ENCODE data around the gene TADA2A.

The TADA2A gene

DNA sequence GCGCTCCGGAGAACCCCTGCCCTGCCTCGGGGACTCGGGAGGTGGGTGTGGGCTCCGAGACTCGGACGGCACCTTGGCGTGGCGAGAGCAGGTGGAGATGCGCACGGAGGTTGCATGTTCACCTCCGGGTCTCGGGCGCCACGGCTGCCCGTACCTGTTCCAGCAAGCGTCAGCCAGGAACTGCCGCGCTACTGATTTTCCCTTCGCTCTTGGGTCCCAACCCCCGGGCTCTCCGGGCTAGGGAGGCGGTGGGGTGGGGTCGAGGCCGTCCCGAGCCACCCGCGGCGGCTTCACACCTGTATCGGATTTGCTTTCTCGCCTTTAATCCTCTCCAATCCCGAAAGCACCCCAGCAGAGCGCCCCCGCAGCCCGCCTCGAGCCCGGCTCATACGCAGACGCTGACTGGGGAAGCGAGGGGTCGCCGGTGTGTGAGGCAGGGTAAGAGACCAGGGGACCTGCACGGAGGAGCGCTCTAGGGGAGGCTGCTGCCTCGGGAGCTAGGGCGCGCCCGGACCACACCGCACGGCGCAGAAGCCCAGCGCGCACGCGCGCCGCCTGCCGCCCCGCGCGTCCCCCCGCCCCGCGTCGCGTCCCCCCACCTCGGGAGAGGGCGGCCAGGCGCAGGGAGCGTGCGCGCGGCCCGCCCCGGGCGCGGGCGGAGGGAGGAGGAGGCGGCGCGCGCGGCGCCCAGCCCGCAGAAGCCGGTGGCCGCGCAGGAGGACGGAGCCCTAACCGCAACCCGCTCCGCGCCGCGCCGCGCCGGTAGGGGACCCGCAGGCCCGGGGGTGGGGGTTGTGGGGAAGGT lies 82.7 kb downstream of the TADA2A start, which contains the start of gene DUSP14:
TSS of gene DUSP14 (plus strand) at position 695 of the 805 bp plus-strand sequence. CDS start 22,382 bp downstream, outside the sequence.
- DNase-seq, result peak; percentile 83

DNA sequence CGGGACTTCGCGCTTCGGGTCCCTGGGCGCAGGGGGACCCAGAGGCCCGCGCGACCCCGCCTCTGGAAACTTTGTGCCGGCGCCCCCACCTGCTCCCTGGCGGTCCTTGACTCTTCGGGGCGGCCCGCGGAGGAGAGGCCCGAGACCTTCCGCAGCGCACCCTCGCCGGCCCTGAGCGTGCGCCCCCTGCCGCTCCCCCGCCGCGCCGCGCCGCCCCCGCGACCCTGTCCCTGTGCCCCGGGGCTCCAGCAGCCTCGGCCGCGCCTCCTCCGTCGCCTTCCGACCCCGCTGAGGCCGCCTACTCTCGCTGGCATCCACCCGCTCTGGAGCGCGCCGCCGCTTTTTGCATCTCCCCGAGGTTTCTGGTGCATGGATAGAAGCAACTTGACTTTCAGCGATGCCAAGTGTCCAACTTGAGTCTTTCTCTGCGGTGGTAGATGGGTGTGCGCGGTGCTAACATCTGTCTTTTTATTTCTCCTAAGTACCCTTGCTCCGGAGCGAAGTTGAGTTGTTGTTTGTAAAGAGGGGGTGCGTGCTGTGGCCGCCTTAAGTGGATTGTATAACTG lies 83.4 kb downstream of the TADA2A start:
- H3K9me3 ChIP-seq (ENCODE audit: severe bottlenecking), result no peaks in the 10 kb centered on the region
- DNase-seq, result peak; percentile 72
- TF ChIP-seq, protein P1, sequence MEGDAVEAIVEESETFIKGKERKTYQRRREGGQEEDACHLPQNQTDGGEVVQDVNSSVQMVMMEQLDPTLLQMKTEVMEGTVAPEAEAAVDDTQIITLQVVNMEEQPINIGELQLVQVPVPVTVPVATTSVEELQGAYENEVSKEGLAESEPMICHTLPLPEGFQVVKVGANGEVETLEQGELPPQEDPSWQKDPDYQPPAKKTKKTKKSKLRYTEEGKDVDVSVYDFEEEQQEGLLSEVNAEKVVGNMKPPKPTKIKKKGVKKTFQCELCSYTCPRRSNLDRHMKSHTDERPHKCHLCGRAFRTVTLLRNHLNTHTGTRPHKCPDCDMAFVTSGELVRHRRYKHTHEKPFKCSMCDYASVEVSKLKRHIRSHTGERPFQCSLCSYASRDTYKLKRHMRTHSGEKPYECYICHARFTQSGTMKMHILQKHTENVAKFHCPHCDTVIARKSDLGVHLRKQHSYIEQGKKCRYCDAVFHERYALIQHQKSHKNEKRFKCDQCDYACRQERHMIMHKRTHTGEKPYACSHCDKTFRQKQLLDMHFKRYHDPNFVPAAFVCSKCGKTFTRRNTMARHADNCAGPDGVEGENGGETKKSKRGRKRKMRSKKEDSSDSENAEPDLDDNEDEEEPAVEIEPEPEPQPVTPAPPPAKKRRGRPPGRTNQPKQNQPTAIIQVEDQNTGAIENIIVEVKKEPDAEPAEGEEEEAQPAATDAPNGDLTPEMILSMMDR (IDR thresholded peaks at IDR 0.05; ENCODE audit: low read depth, low read length), result peak; percentile 20; the same call in 1 of the 2 replicates
- H3K27ac ChIP-seq, result peak overlapping the region; percentile 46
- no peaks in the 10 kb centered on the region for H3K27me3 ChIP-seq (ENCODE audit: insufficient read depth, low read depth, severe bottlenecking)
- peaks cover 4% of the 10 kb centered on the region for H3K36me3 ChIP-seq
- H3K4me3 ChIP-seq (ENCODE audit: low read depth, low read length), result peak overlapping the region; percentile 67

More for the DNA sequence above, 82.7 kb downstream of the TADA2A start, which contains the start of gene DUSP14:
- TF ChIP-seq, protein P1 (IDR thresholded peaks at IDR 0.05; ENCODE audit: low read depth, low read length), result no peak
- H3K36me3 ChIP-seq, result peaks cover 4% of the 10 kb centered on the region
- H3K9me3 ChIP-seq (ENCODE audit: severe bottlenecking), result no peaks in the 10 kb centered on the region
- H3K27me3 ChIP-seq (ENCODE audit: insufficient read depth, low read depth, severe bottlenecking), result no peaks in the 10 kb centered on the region
- H3K4me3 ChIP-seq (ENCODE audit: low read depth, low read length), result peak within 1 kb of the TSS; percentile 80
- peak within 1 kb of the TSS; percentile 72 for H3K27ac ChIP-seq

GRCh38 chr17:37490638-37491614 lies 84.2 kb downstream of the TADA2A start:
- peaks cover 4% of the 10 kb centered on the region for H3K36me3 ChIP-seq
- H3K4me3 ChIP-seq (ENCODE audit: low read depth, low read length), result peak overlapping the region; percentile 67
- no peaks in the 10 kb centered on the region for H3K27me3 ChIP-seq (ENCODE audit: insufficient read depth, low read depth, severe bottlenecking)
- no peaks in the 10 kb centered on the region for H3K9me3 ChIP-seq (ENCODE audit: severe bottlenecking)
- no peak overlapping the region; the same call in 1 of the 2 replicates for H3K27ac ChIP-seq
- no peak for DNase-seq
- TF ChIP-seq, protein P1 (IDR thresholded peaks at IDR 0.05; ENCODE audit: low read depth, low read length), result no peak

DNA sequence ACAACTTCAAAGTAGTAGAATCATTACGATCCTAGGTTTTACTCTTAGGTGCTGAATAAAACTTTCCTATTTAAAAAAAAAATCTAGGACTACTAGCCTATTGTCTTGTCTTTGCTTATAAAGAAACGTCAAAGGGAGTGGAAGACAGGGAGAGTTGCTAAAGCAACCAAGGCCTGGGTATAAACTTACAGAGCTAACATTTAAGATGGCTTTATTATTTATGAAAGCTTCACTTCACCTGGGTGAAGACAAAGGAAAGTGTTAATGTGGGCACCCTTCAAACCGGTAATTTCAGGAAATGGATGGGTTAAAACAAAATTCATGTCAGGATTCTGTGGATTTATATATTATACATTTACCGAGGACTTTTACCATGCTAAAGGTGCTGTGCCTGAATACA lies 85.5 kb downstream of the TADA2A start:
- H3K27ac ChIP-seq, result no peak overlapping the region
- no peak for DNase-seq

More for the DNA sequence above, 85.5 kb downstream of the TADA2A start:
- Histone ChIP-seq H3K36me3 (peaks cover 4% of the 10 kb centered on the region), H3K4me3 (ENCODE audit: low read depth, low read length) (no peak overlapping the region), H3K27me3 (ENCODE audit: insufficient read depth, low read depth, severe bottlenecking) (no peaks in the 10 kb centered on the region), H3K9me3 (ENCODE audit: severe bottlenecking) (no peaks in the 10 kb centered on the region)
- TF ChIP-seq, protein P1 (IDR thresholded peaks at IDR 0.05; ENCODE audit: low read depth, low read length), result no peak

All from WERI-Rb-1 (cell line).